ENCODE results near the gene GRB7. TPM values are rescaled to one million over a fixed set of nuclear protein-coding genes. Genes with fewer than 3 reads are reported as not detected.
A peak's percentile ranks its signal among the peaks of the same experiment; 100 is the strongest.
"Not testable (repeated sequence)": the region's sequence is repeated elsewhere in the genome, so short reads cannot be mapped to it uniquely, and the experiment has no call there.

Gene GRB7
- total RNA-seq, 1 experiment from 2014 or later, result 98.6 TPM

- no TSS peak for BruUV-seq (replicated peaks)
- no peaks in the 10 kb centered on the region for H3K9me3 Mint-ChIP-seq (ENCODE audit: unreplicated experiment)
- intact Hi-C loops (cut with micrococcal nuclease; ENCODE audit: unreplicated experiment), result no loop called here
- Histone ChIP-seq H3K4me3 (ENCODE audit: low read depth, low read length) (no peak overlapping the region), H3K9me3 (no peaks in the 10 kb centered on the region), H3K36me3 (ENCODE audit: control insufficient read depth, insufficient read depth, low read length) (no peaks in the 10 kb centered on the region), H3K27me3 (replicated peaks; ENCODE audit: control insufficient read depth, insufficient read depth, low read length) (no peaks in the 10 kb centered on the region), H3K4me1 (peaks cover 61% of the 10 kb centered on the region)
- H3K27me3 Mint-ChIP-seq (ENCODE audit: insufficient read depth, unreplicated experiment), result no peaks in the 10 kb centered on the region
- no peak overlapping the region for H3K27ac Mint-ChIP-seq (ENCODE audit: unreplicated experiment)
- no peak for DNase-seq
- peaks cover 11% of the 10 kb centered on the region for H3K36me3 Mint-ChIP-seq (ENCODE audit: insufficient read depth, unreplicated experiment)
- H3K4me3 Mint-ChIP-seq (ENCODE audit: unreplicated experiment), result no peak overlapping the region
- ChIA-PET POLR2A (no interaction called here), CTCF (no interaction called here)
- TF ChIP-seq CTCF (IDR thresholded peaks at IDR 0.05; ENCODE audit: insufficient read depth in 1 of 2, low read depth in 1 of 2, low read length in 1 of 2, severe bottlenecking in 1 of 2, unreplicated experiment in 1 of 2), result no peak
- peaks cover 45% of the 10 kb centered on the region for H3K4me1 Mint-ChIP-seq (ENCODE audit: low read depth, unreplicated experiment)
These were observed 39.8 kb upstream of the GRB7 start for GRCh38 chr17:39697961-39698360.

GRCh38 chr17:39699157-39699817, 38.5 kb upstream of the GRB7 start:
- BruUV-seq (replicated peaks), result TSS peak; percentile 76
- not testable (repeated sequence) for H3K27me3 Mint-ChIP-seq (ENCODE audit: insufficient read depth, unreplicated experiment); H3K9me3 ChIP-seq; H3K9me3 Mint-ChIP-seq (ENCODE audit: unreplicated experiment); H3K36me3 ChIP-seq (ENCODE audit: control insufficient read depth, insufficient read depth, low read length); H3K27me3 ChIP-seq (replicated peaks; ENCODE audit: control insufficient read depth, insufficient read depth, low read length); DNase-seq
- H3K36me3 Mint-ChIP-seq (ENCODE audit: insufficient read depth, unreplicated experiment), result peaks cover 13% of the 10 kb centered on the region
- H3K4me1 ChIP-seq, result peaks cover 67% of the 10 kb centered on the region
- intact Hi-C loops (cut with micrococcal nuclease; ENCODE audit: unreplicated experiment), result loop anchor here (1.0 kb wide), 1 partner anchor 11 kb away; the partner anchor contains the start of gene PGAP3
- H3K4me3 Mint-ChIP-seq (ENCODE audit: unreplicated experiment), result peak overlapping the region; percentile 99
- peaks cover 42% of the 10 kb centered on the region for H3K4me1 Mint-ChIP-seq (ENCODE audit: low read depth, unreplicated experiment)
- H3K27ac Mint-ChIP-seq (ENCODE audit: unreplicated experiment), result peak overlapping the region; percentile 98
- ChIA-PET POLR2A (interaction anchor here (0.6 to 2.7 kb wide), 4 partner anchors 11 to 37 kb away, joined by 3 to 32 read pairs (median 12); partner anchors contain the start of genes MIEN1 and PGAP3), CTCF (interaction anchor here (0.7 to 2.5 kb wide), 11 partner anchors 11 to 455 kb away, joined by 3 to 20 read pairs (median 7); partner anchors contain the start of genes MIEN1, PGAP3 and PNMT)
- H3K4me3 ChIP-seq (ENCODE audit: low read depth, low read length), result peak overlapping the region; percentile 84

- H3K27ac Mint-ChIP-seq (ENCODE audit: unreplicated experiment), result peak within 1 kb of the TSS; percentile 98
- H3K4me1 ChIP-seq, result peaks cover 62% of the 10 kb centered on the region
- no peaks in the 10 kb centered on the region for H3K36me3 ChIP-seq (ENCODE audit: control insufficient read depth, insufficient read depth, low read length)
- H3K27me3 Mint-ChIP-seq (ENCODE audit: insufficient read depth, unreplicated experiment), result no peaks in the 10 kb centered on the region
- CTCF ChIA-PET, result interaction anchor here (0.5 to 2.5 kb wide), 12 partner anchors 11 to 279 kb away, joined by 3 to 20 read pairs (median 6); partner anchors contain the start of genes MIEN1, PGAP3 and PNMT
- no peak for TF ChIP-seq CTCF (IDR thresholded peaks at IDR 0.05; ENCODE audit: insufficient read depth in 1 of 2, low read depth in 1 of 2, low read length in 1 of 2, severe bottlenecking in 1 of 2, unreplicated experiment in 1 of 2)
- BruUV-seq (replicated peaks), result no TSS peak
- H3K27me3 ChIP-seq (replicated peaks; ENCODE audit: control insufficient read depth, insufficient read depth, low read length), result no peaks in the 10 kb centered on the region
- peak within 1 kb of the TSS; percentile 99 for H3K4me3 Mint-ChIP-seq (ENCODE audit: unreplicated experiment)
- H3K4me1 Mint-ChIP-seq (ENCODE audit: low read depth, unreplicated experiment), result peaks cover 42% of the 10 kb centered on the region
- peak; percentile 79 to 87 for DNase-seq
- H3K4me3 ChIP-seq (ENCODE audit: low read depth, low read length), result peak within 1 kb of the TSS; percentile 84
- H3K9me3 Mint-ChIP-seq (ENCODE audit: unreplicated experiment), result no peaks in the 10 kb centered on the region
- no peaks in the 10 kb centered on the region for H3K9me3 ChIP-seq
- intact Hi-C loops (cut with micrococcal nuclease; ENCODE audit: unreplicated experiment), result loop anchor here (1.0 kb wide), 1 partner anchor 11 kb away; the partner anchor contains the start of gene PGAP3
- POLR2A ChIA-PET, result interaction anchor here (0.5 to 2.7 kb wide), 9 partner anchors 12 to 196 kb away, joined by 3 to 32 read pairs (median 4); partner anchors contain the start of genes MIEN1 and PGAP3
- H3K36me3 Mint-ChIP-seq (ENCODE audit: insufficient read depth, unreplicated experiment), result peaks cover 16% of the 10 kb centered on the region
These were observed 38.0 kb upstream of the GRB7 start, which contains the start of gene ERBB2 for GRCh38 chr17:39699818-39700147. TSS of gene ERBB2 (plus strand) at chr17:39700064. CDS start at chr17:39700239, 175 bp downstream.
